ENCODE measurements around the gene KIFC3. TPM values are rescaled to one million over a fixed set of nuclear protein-coding genes. Genes with fewer than 3 reads are reported as not detected.
"Not testable (repeated sequence)": the region's sequence is repeated elsewhere in the genome, so short reads cannot be mapped to it uniquely, and the experiment has no call there.

Gene KIFC3
- total RNA-seq, 4 donors from 2014 or later = 116 to 206 (median 164) TPM

- WGBS, 2 donors = 87 to 96% methylated on average over 8 of the region's 8 CpGs
- intact Hi-C loops (cut with DNase I; ENCODE audit: low total_unique reads) = no loop called here
- no peak overlapping the region for H3K4me3 ChIP-seq (ENCODE audit: low read depth, poor library complexity, severe bottlenecking)
- peak in 1 of 2 donors; percentile 26 for DNase-seq (ENCODE audit: low spot score in 2 of 2)
- TF ChIP-seq CTCF (IDR thresholded peaks at IDR 0.05) (no peak), POLR2A (IDR thresholded peaks at IDR 0.05) (no peak)
Measured at GRCh38 chr16:57713596-57713995, 88.7 kb downstream of the KIFC3 start.

- H3K4me3 ChIP-seq (ENCODE audit: low read depth, poor library complexity, severe bottlenecking); intact Hi-C loops (cut with DNase I; ENCODE audit: low total_unique reads): not testable (repeated sequence)
- 58 to 60% methylated on average over 6 of the region's 6 CpGs for WGBS, 2 donors
- DNase-seq (ENCODE audit: low spot score in 2 of 2) = peak in 1 of 2 donors; percentile 5
Measured at GRCh38 chr16:57712569-57712968, 89.7 kb downstream of the KIFC3 start.

- DNase-seq (ENCODE audit: low spot score in 2 of 2) = no peak
- TF ChIP-seq POLR2A (IDR thresholded peaks at IDR 0.05) (no peak), CTCF (IDR thresholded peaks at IDR 0.05) (no peak)
- WGBS, 2 donors = 90 to 95% methylated on average over 3 of the region's 3 CpGs
- intact Hi-C loops (cut with DNase I; ENCODE audit: low total_unique reads) = no loop called here
- H3K4me3 ChIP-seq (ENCODE audit: low read depth, poor library complexity, severe bottlenecking) = no peak overlapping the region
Measured at GRCh38 chr16:57711993-57712392, 90.3 kb downstream of the KIFC3 start.

- WGBS, 2 donors = 74 to 76% methylated on average over 5 of the region's 5 CpGs
- TF ChIP-seq CTCF (IDR thresholded peaks at IDR 0.05) (no peak), POLR2A (IDR thresholded peaks at IDR 0.05) (no peak)
- peak in 1 of 2 donors; percentile 40 for DNase-seq (ENCODE audit: low spot score in 2 of 2)
- no peak overlapping the region for H3K4me3 ChIP-seq (ENCODE audit: low read depth, poor library complexity, severe bottlenecking)
- intact Hi-C loops (cut with DNase I; ENCODE audit: low total_unique reads) = no loop called here
Measured at GRCh38 chr16:57711346-57711745, 90.9 kb downstream of the KIFC3 start.

GRCh38 chr16:57709663-57710062, 92.6 kb downstream of the KIFC3 start:
- peak in 1 of 2 donors; percentile 21 for DNase-seq (ENCODE audit: low spot score in 2 of 2)
- TF ChIP-seq CTCF (IDR thresholded peaks at IDR 0.05) (no peak), POLR2A (IDR thresholded peaks at IDR 0.05) (no peak)
- WGBS, 2 donors = 93 to 95% methylated on average over 3 of the region's 3 CpGs
- intact Hi-C loops (cut with DNase I; ENCODE audit: low total_unique reads) = no loop called here
- no peak overlapping the region for H3K4me3 ChIP-seq (ENCODE audit: low read depth, poor library complexity, severe bottlenecking)

Small RNA genes lying within 50 kb of the gene (microRNA-seq; reads per million reads assigned to microRNA genes)
- gene MIR6772 (ENCODE audit: borderline number of aligned reads in 1 of 2, borderline replicate concordance in 2 of 2) = 0 reads per million in 2 donors

Other genes starting within 250 kb of the KIFC3 start
- gene ADGRG1, start 173.9 kb downstream of the KIFC3 start, total RNA-seq = 100 to 1,000 TPM; 129 to 159 (median 136) TPM
- 1 to 10 TPM in 3 of 4 donors, under 1 TPM in 1; 0.25 to 7.3 (median 1.1) TPM for gene ADGRG3, start 134.2 kb downstream of the KIFC3 start, total RNA-seq
- not detected for gene DRC7, start 107.7 kb downstream of the KIFC3 start, total RNA-seq
- gene KATNB1, start 66.7 kb downstream of the KIFC3 start, total RNA-seq = 10 to 100 TPM; 30.6 to 54.9 (median 41.1) TPM
- gene CNGB1, start 168.6 kb upstream of the KIFC3 start, total RNA-seq = not detected
- gene ZNF319, start 198.2 kb upstream of the KIFC3 start, total RNA-seq = 10 to 100 TPM in 1 of 4 donors, 1 to 10 TPM in 3; 8.1 to 12.1 (median 8.6) TPM
- gene USB1, start 198.9 kb upstream of the KIFC3 start, total RNA-seq = 10 to 100 TPM; 13.3 to 34.2 (median 23.3) TPM
- gene MMP15, start 223.3 kb upstream of the KIFC3 start, total RNA-seq = 1 to 10 TPM; 5.2 to 9.1 (median 7.7) TPM